ENCODE results near the gene RIC8B. TPM values are rescaled to one million over a fixed set of nuclear protein-coding genes. Genes with fewer than 3 reads are reported as not detected.

RIC8B gene
- total and polyA plus RNA-seq, 2 of the 13 experiments (the other 11 are each of a cell fraction or from before 2014, with no cell fraction given) = 5.1 to 7.5 TPM

DNA sequence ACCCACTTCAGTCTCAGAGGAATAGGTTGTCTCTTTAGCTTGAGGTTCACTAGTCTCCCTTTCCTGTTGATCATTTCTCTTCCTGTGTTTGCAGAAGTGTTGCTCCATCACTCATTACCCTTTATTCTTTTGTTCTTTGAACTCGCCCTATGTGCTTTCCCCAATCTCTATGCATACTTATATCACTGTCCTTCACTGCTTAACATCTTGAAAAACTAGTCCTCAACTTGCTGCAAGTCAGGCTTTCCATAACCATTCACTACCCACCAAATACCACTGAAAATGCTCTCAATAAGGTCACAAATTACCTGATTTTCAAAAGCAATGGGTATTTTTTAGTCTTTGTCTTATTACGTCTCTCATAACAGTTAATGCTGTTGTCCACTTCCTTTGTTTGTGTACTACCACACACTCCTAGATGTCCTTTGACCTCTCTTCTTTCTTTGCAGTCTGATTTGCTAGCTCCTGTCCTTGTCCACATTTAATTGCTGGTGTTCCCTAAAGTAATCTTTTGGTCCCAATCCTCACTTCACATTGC, 80.8 kb downstream of the RIC8B start (continued):
- TF ChIP-seq, protein P1, sequence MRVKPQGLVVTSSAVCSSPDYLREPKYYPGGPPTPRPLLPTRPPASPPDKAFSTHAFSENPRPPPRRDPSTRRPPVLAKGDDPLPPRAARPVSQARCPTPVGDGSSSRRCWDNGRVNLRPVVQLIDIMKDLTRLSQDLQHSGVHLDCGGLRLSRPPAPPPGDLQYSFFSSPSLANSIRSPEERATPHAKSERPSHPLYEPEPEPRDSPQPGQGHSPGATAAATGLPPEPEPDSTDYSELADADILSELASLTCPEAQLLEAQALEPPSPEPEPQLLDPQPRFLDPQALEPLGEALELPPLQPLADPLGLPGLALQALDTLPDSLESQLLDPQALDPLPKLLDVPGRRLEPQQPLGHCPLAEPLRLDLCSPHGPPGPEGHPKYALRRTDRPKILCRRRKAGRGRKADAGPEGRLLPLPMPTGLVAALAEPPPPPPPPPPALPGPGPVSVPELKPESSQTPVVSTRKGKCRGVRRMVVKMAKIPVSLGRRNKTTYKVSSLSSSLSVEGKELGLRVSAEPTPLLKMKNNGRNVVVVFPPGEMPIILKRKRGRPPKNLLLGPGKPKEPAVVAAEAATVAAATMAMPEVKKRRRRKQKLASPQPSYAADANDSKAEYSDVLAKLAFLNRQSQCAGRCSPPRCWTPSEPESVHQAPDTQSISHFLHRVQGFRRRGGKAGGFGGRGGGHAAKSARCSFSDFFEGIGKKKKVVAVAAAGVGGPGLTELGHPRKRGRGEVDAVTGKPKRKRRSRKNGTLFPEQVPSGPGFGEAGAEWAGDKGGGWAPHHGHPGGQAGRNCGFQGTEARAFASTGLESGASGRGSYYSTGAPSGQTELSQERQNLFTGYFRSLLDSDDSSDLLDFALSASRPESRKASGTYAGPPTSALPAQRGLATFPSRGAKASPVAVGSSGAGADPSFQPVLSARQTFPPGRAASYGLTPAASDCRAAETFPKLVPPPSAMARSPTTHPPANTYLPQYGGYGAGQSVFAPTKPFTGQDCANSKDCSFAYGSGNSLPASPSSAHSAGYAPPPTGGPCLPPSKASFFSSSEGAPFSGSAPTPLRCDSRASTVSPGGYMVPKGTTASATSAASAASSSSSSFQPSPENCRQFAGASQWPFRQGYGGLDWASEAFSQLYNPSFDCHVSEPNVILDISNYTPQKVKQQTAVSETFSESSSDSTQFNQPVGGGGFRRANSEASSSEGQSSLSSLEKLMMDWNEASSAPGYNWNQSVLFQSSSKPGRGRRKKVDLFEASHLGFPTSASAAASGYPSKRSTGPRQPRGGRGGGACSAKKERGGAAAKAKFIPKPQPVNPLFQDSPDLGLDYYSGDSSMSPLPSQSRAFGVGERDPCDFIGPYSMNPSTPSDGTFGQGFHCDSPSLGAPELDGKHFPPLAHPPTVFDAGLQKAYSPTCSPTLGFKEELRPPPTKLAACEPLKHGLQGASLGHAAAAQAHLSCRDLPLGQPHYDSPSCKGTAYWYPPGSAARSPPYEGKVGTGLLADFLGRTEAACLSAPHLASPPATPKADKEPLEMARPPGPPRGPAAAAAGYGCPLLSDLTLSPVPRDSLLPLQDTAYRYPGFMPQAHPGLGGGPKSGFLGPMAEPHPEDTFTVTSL (CRISPR knock-in tag; IDR thresholded peaks at IDR 0.05; ENCODE audit: borderline replicate concordance) = peak; percentile 95
- peak; percentile 75; the same call in 1 of the 2 replicates for TF ChIP-seq ZNF761 (CRISPR knock-in tag; conservative IDR thresholded peaks at IDR 0.05)
- TF ChIP-seq, protein P2, sequence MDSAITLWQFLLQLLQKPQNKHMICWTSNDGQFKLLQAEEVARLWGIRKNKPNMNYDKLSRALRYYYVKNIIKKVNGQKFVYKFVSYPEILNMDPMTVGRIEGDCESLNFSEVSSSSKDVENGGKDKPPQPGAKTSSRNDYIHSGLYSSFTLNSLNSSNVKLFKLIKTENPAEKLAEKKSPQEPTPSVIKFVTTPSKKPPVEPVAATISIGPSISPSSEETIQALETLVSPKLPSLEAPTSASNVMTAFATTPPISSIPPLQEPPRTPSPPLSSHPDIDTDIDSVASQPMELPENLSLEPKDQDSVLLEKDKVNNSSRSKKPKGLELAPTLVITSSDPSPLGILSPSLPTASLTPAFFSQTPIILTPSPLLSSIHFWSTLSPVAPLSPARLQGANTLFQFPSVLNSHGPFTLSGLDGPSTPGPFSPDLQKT (CRISPR knock-in tag; IDR thresholded peaks at IDR 0.05; ENCODE audit: borderline replicate concordance) = no peak
- TF ChIP-seq, protein P3, sequence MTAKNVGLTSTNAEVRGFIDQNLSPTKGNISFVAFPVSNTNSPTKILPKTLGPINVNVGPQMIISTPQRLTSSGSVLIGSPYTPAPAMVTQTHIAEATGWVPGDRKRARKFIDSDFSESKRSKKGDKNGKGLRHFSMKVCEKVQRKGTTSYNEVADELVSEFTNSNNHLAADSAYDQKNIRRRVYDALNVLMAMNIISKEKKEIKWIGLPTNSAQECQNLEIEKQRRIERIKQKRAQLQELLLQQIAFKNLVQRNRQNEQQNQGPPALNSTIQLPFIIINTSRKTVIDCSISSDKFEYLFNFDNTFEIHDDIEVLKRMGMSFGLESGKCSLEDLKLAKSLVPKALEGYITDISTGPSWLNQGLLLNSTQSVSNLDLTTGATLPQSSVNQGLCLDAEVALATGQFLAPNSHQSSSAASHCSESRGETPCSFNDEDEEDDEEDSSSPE (CRISPR knock-in tag; IDR thresholded peaks at IDR 0.05) = 0 out of 2 replicates have a peak, but pooled peaks have one; percentile 20
- TF ChIP-seq XBP1 (CRISPR knock-in tag; IDR thresholded peaks at IDR 0.05) = no peak
- no peak for TF ChIP-seq DR1 (CRISPR knock-in tag; IDR thresholded peaks at IDR 0.05)
- no peak for TF ChIP-seq ZNF160 (CRISPR knock-in tag; IDR thresholded peaks at IDR 0.05)
- TF ChIP-seq ZNF468 (CRISPR knock-in tag; IDR thresholded peaks at IDR 0.05) = no peak
- no peak for TF ChIP-seq ZFP41 (CRISPR knock-in tag; IDR thresholded peaks at IDR 0.05; ENCODE audit: borderline replicate concordance)
- TF ChIP-seq JARID2 (CRISPR knock-in tag; IDR thresholded peaks at IDR 0.05; ENCODE audit: insufficient replicate concordance) = no peak
- peak; percentile 54; the same call in 1 of the 2 replicates for TF ChIP-seq ZSCAN29 (CRISPR knock-in tag; conservative IDR thresholded peaks at IDR 0.05)
- TF ChIP-seq ZNF3 (CRISPR knock-in tag; IDR thresholded peaks at IDR 0.05) = no peak
- TF ChIP-seq, protein P4, sequence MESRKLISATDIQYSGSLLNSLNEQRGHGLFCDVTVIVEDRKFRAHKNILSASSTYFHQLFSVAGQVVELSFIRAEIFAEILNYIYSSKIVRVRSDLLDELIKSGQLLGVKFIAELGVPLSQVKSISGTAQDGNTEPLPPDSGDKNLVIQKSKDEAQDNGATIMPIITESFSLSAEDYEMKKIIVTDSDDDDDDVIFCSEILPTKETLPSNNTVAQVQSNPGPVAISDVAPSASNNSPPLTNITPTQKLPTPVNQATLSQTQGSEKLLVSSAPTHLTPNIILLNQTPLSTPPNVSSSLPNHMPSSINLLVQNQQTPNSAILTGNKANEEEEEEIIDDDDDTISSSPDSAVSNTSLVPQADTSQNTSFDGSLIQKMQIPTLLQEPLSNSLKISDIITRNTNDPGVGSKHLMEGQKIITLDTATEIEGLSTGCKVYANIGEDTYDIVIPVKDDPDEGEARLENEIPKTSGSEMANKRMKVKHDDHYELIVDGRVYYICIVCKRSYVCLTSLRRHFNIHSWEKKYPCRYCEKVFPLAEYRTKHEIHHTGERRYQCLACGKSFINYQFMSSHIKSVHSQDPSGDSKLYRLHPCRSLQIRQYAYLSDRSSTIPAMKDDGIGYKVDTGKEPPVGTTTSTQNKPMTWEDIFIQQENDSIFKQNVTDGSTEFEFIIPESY (CRISPR knock-in tag; IDR thresholded peaks at IDR 0.05) = no peak
- TF ChIP-seq ZNF251 (CRISPR knock-in tag; IDR thresholded peaks at IDR 0.05) = no peak
- TF ChIP-seq KDM5A (IDR thresholded peaks at IDR 0.05; ENCODE audit: borderline replicate concordance, low read length) = no peak
- 0 out of 2 replicates have a peak, but pooled peaks have one; percentile 19 for TF ChIP-seq NAIF1 (CRISPR knock-in tag; IDR thresholded peaks at IDR 0.05; ENCODE audit: borderline replicate concordance)
- TF ChIP-seq ZNF557 (CRISPR knock-in tag; IDR thresholded peaks at IDR 0.05) = no peak

Measured in HepG2 (cell line).